ENCODE data around the gene PCSK2.

DNA sequence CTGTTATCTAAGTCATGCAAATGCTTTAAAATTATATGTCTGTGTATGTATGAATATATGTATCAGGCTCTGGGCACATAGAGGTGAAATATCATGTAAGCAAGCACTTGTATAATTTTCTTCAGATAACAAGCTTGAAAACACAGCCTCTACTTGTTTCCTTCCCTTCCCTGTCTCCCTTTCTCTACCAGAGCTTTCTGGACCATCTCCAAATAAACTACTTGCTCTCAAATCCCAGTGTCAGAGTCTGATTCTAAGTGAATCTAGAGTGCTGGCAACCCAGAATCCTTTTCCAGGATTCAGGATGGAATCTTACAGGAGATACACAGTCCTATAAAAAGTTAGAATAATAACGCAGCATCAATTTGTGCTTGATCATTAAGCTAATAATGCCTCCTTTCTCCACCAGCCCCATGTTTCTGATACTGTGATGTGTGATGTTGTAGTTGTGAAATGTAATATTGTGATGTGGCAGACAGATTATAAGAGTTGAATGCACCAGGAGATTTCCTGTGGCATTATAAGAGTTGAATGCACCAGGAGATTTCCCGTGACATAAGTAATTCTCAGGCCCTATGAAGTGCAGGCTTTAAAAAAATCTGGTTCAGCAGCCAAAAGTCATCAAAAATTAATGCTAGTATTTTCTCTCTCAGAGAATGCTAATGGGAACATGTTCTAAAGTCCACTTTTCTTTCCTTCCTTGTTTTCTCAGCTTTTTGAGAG, 89.6 kb downstream of the PCSK2 start:
- TF ChIP-seq EZH2 (IDR thresholded peaks at IDR 0.05; ENCODE audit: low read depth, low read length, severe bottlenecking) (no peak), CEBPB (IDR thresholded peaks at IDR 0.05; ENCODE audit: low read depth, low read length) (no peak), SIX5 (IDR thresholded peaks at IDR 0.05; ENCODE audit: low read depth, low read length) (no peak), SP1 (IDR thresholded peaks at IDR 0.05; ENCODE audit: low read depth, low read length) (no peak), EGR1 (IDR thresholded peaks at IDR 0.05; ENCODE audit: borderline replicate concordance, low read depth, low read length) (no peak)
- TF ChIP-seq, protein P1, sequence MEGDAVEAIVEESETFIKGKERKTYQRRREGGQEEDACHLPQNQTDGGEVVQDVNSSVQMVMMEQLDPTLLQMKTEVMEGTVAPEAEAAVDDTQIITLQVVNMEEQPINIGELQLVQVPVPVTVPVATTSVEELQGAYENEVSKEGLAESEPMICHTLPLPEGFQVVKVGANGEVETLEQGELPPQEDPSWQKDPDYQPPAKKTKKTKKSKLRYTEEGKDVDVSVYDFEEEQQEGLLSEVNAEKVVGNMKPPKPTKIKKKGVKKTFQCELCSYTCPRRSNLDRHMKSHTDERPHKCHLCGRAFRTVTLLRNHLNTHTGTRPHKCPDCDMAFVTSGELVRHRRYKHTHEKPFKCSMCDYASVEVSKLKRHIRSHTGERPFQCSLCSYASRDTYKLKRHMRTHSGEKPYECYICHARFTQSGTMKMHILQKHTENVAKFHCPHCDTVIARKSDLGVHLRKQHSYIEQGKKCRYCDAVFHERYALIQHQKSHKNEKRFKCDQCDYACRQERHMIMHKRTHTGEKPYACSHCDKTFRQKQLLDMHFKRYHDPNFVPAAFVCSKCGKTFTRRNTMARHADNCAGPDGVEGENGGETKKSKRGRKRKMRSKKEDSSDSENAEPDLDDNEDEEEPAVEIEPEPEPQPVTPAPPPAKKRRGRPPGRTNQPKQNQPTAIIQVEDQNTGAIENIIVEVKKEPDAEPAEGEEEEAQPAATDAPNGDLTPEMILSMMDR (IDR thresholded peaks at IDR 0.05; ENCODE audit: control extremely low read depth in 1 of 3, insufficient read depth in 1 of 3, low read depth in 1 of 3, low read length in 3 of 3) = no peak
- TF ChIP-seq, protein P2, sequence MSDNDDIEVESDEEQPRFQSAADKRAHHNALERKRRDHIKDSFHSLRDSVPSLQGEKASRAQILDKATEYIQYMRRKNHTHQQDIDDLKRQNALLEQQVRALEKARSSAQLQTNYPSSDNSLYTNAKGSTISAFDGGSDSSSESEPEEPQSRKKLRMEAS (IDR thresholded peaks at IDR 0.05) = no peak
- TF ChIP-seq, protein P3, sequence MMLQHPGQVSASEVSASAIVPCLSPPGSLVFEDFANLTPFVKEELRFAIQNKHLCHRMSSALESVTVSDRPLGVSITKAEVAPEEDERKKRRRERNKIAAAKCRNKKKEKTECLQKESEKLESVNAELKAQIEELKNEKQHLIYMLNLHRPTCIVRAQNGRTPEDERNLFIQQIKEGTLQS (IDR thresholded peaks at IDR 0.05; ENCODE audit: insufficient read depth, low read depth, low read length) = no peak

Data from H1 (cell line).